Lower leg skin (tissue), 3 donors: ENCODE measurements around the gene ANKRD31.

ENCODE experiments used
- CTCF ChIP-seq, 3 donors: fragments of 450-650 bp; IDR thresholded peaks; one replicate each; pipeline ENCODE4 v1.5.1; 2016; ENCODE audit warnings: antibody characterized with exemption in 3 of 3, mild to moderate bottlenecking in 3 of 3, moderate library complexity in 2 of 3
- POLR2A ChIP-seq, 2 donors: fragments of 450-650 bp; IDR thresholded peaks; one replicate each; pipeline ENCODE4 v1.6.1; 2016 to 2017; ENCODE audit warnings: antibody characterized with exemption in 2 of 2, mild to moderate bottlenecking in 1 of 2, moderate library complexity in 1 of 2

- TF ChIP-seq CTCF (IDR thresholded peaks at IDR 0.05) (no peak), POLR2A (IDR thresholded peaks at IDR 0.05) (no peak)
Measured at GRCh38 chr5:75042522-75042921, 194.2 kb downstream of the ANKRD31 start.
